Measurements from ENCODE around the gene OSBP2.
A peak's percentile ranks its signal among the peaks of the same experiment; 100 is the strongest.

Gene OSBP2

DNA sequence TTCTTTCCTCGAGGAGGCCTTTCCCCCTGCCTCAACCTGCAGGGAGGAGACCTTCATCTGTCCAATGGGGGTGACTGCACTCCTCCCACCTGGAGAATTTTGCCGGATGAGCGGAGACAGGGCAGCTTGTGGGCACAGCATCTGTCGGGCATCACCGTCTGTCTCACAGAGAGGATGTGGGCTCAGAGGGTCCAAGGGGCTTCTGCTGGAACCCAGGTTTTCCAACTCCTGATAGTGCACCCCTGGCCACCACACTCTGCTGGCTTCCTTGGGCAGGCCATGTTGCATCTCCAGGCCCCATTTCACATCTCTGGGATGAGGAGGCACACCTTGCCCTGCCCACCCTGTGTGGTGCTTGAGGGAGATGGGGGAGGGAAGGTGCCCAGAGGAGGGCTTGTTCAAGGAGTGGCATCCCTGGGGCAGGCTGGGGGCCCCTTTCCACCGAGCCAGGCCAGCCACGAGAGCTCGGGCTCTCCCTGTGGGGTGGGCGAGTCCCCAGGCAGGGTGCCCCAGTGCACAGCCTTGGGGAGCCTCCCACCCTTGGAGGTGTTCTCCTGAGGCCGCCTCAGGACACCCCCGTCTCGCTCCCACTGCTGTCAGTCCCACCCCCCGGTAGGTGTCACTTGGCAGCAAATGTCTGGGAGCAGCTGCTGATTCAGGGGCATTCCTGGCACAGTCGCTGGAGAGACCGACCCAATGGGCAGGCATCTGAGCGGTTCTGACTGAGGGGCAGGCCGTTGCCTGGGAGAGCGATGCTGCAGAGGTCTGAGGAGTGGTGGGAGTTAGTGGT lies 189.7 kb downstream of the OSBP2 start:
- DNase-seq: no peak

DNA sequence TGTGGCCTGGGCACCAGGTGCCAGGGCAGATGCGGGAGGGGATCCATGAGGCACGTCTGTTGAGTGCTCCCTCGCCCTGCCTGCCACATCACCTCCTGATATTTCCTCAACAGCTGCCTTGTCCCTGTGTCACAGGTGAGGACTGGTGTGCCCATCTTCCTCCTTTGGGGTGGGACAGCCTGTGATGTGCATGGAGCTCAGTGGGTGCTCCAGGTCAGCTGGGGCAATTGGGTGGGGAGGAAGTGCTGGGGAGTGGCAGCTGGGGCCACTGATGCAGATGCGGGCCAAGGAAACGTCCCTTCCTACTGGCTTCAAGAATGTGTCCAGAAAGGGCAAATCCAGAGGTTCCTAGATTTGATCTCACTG lies 190.3 kb downstream of the OSBP2 start:
- DNase-seq: no peak

DNA sequence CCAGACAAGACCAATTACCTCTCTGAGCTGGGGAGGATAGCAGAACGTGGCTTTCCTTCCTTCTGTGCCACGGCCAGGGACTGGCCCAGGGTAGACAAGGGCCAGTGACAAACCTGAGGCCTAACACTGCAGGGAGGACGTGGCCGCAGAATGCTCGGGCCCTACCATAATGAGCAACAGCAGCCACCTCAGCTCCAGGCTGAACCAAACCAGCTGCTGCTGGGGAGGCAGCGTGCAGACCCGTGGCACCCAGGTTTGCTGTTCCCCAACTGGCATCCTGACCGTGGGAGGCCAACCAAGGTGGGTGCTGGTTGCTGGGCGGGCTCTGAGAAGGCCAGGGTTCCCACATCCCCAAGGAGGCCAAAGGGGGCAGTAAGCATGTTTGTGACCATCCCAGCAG lies 190.9 kb downstream of the OSBP2 start:
- no peak for DNase-seq

DNA sequence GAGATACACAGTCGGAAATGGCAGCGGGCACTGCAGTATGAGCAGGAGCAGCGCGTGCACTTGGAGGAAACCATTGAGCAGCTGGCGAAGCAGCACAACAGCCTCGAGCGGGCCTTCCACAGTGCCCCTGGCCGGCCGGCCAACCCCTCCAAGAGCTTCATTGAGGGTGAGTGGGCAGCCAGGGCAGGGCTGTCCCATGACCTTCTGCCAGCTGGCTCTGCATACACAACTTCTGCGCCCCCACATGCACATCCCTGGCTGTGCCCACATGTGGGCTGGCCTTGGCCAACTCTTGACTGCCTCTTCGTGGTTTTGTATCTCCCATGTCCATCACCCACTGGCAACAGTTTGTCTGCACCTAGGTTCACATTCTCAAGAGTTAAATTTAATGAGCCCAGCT lies 192.8 kb downstream of the OSBP2 start:
- no peak for DNase-seq

DNA sequence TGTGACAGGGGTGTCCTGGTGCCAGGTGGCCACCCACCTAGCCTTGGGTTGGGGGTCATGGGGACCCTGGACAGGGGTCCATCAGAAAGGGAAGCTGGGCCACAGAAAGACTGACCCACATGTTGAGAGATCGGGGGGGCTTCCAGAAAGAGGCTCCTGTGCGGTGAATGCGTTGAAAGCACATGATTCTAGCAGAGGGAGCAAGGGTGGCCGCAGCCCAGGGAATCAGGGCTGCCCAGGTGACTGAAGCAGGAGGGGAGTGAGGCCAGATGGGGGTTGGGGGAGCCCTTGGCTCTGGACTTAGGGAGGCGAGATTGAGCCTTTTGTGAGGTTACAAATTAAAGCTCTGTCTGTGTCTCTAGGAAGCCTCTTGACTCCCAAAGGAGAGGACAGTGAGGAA lies 193.2 kb downstream of the OSBP2 start:
- no peak for DNase-seq

DNA sequence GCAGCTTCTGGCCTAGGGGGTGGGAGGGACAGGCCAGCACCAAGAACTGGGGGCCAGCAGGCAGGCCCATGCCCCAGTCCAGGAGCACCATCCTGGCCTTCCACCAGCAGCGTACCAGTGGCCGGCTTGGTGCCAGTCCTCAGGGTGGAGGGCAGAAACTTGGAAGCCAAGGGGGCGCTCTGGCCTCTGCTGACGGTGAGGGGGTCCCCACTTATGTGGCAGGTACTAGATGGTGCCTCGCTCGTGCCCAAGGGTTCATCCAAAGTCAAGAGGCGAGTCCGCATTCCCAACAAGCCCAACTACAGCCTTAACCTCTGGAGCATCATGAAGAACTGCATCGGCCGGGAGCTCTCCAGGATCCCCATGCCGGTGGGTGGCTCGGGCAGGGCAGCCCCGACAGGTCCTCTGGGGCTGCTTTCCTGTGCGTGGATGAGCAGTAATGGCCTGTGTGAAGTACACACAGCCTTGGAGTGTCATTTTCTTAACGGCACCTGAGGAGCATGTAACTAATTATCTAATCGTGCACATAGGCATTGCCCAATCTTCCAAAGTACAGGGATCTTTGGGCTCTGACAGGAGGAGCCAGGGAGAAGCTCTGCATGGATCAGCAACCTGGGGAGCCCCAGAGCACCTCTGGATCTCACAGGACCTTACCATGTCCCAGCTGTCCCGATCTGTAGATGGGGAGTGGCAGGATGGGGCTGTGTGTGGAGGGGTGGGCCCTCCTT lies 194.8 kb downstream of the OSBP2 start:
- no peak for DNase-seq

DNA sequence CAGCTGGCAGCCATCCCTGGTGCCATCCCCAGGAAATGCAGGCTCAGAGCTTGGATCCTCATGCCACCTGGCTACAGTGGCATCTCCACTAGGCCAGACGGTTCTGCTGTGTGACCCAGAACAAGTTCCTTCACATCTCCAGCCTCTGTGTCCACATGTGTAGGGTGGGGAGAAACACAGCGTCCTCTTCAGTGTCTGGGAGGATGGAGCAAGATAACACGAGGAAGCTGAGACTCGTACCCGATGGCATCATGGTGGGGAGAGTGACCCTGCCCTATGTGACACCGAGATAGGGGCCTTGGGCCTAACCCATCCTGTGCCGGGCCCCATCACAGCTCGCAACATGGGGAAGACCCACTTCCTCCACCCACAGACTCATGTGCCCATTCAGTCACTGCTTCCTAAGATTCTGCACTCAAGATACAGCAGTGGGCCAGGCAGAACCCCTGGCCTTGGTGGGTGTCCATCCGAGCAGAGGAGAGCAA lies 195.4 kb downstream of the OSBP2 start:
- no peak for DNase-seq

DNA sequence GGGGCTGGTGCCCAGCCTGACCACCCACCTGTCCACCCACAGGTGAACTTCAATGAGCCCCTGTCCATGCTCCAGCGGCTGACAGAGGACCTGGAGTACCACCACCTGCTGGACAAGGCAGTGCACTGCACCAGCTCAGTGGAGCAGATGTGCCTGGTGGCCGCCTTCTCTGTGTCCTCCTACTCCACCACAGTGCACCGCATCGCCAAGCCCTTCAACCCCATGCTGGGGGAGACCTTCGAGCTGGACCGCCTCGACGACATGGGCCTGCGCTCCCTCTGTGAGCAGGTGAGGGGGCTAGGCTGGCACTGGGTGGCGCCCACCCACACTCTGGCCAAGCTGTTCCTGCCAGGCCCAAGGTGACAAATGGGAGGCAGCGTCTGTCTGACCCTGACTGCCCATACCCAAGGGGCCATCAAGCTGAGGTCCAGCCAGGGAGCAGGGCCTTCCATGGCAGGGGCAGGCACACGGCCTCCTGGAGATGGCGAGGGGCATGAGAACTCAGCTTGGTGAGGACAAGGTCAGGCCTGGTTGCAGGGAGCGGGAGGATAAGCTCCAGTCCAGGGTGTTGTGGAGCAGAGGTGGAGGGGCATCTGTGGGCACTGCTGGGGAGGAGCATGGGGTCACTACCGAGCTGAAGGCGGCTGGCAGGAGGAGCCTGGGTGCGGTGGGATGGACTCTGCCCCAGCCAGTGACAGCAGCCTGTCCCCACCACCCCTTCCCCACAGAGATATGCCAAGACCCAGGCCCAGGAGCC lies 196.2 kb downstream of the OSBP2 start:
- DNase-seq: peak; percentile 10

DNA sequence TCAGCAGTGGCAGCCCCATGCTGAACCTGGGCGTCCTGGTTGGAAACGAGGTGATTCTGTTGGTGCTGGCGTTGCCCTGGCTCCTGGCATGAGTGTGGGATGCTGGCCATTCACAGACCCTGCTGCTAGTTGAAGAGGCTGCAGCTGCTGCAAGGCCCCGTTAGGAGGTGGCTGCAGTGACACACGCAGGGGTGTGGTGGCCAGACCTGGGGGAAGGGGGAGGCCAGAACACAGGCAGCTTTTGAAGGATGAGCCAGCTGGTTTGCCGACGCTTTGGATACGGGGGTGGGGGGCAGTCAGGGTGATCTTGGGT lies 196.7 kb downstream of the OSBP2 start:
- no peak for DNase-seq

DNA sequence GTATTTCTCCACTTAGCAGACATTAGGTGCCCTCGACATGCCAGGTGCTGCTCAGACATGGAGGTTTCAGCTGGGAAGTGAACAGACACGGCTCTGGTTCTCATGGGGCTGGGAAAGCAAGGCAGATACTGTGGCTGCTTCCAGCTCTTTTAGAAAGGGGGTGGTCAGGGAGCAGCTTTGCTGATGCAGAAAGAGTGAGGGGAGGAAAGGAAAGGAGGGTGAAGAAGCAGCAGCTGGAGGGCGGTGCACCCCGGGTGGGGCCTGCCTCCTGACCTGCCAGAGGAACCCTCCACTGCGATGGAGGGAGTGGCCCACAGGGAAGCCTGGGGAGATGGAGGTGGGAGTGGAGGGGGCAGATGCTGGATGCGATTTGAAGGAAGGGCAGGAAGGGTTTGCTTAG lies 197.1 kb downstream of the OSBP2 start:
- no peak for DNase-seq

DNA sequence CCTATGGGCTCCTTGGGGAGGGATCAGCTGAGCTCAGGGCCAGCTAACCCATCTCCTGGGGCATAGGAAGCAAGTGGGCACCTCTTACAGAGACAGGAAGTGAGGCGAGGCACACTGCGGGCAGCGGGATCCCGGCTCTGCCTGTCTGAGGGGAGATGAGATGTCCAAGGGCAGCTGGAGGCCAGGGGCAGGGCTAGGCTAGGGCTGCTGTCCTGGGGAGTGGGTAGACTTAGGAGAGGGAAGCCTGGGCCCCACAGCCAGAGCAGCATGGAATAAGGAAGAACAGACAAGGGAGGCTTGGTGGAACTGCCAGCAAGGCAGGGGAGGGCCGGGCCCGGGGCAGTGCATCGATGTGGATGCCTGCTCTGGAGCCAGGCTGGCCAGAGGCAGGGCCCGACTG lies 197.6 kb downstream of the OSBP2 start:
- DNase-seq: no peak

DNA sequence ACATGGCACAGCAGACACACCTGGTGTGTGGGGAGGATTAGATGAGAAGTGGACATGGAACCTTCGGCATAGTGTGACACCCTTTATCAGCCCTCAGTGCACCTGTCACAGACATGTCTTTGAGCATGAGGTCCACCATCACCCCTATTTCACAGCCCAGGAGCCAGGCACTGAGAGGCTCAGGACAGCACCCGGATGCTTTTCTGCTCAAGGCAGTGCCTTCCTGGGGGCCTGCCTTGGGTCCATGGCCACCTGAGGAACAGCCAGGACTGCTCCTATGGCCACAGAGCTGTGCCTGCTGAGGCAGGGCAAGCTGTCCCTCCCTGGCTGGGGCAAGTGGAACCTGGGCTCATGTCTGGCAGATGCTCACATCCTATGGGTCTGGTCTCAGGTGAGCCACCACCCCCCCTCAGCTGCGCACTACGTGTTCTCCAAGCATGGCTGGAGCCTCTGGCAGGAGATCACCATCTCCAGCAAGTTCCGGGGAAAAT lies 198.1 kb downstream of the OSBP2 start:
- no peak for DNase-seq

DNA sequence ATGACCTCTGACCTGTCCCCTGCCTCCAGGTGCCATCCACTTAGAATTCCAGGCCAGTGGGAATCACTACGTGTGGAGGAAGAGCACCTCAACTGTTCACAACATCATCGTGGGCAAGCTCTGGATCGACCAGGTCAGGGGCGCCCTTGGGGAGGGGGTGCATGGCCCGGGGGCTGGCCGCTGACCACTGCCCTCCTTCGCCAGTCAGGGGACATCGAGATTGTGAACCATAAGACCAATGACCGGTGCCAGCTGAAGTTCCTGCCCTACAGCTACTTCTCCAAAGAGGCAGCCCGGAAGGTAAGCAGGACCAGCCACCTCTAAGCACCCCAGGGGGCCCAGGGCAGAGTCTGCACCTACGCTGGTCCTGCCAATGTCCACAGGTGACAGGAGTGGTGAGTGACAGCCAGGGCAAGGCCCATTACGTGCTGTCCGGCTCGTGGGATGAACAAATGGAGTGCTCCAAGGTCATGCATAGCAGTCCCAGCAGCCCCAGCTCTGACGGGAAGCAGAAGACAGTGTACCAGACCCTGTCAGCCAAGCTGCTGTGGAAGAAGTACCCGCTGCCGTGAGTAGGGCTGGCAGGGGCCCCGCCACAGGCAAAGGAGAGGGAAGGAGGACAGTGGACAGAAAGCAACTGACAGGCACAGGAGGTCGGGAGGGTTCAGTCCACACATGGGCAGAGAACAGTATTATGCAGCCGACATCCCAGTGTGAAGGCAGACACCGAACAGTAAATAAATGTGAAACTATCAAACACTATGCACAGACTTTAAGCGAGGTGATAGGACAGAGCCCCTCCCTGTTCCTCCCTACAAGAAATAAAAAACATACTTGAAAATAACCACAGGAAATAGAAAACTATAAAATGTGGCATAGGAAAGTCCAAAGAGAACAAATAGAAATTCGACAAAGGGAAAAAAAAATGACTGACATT lies 199.0 kb downstream of the OSBP2 start:
- DNase-seq: no peak

DNA sequence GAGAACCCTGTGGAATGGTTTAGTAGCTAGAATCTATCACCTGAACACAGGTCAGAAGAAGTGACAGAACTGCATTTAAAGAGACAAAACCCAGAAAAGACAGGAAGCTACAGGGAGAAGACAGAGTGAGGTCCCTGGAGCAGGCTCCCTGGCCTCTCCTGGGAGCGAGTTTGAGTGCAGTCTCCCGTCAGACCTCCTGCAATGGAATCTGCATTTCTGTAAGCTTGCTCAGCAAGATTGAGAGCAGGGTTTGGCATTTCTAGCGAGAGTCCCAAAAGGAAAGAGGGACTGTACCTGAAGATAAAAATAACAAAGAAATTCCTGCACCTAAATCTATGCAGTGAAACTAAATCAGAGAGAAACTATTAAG lies 199.7 kb downstream of the OSBP2 start:
- DNase-seq: no peak

DNA sequence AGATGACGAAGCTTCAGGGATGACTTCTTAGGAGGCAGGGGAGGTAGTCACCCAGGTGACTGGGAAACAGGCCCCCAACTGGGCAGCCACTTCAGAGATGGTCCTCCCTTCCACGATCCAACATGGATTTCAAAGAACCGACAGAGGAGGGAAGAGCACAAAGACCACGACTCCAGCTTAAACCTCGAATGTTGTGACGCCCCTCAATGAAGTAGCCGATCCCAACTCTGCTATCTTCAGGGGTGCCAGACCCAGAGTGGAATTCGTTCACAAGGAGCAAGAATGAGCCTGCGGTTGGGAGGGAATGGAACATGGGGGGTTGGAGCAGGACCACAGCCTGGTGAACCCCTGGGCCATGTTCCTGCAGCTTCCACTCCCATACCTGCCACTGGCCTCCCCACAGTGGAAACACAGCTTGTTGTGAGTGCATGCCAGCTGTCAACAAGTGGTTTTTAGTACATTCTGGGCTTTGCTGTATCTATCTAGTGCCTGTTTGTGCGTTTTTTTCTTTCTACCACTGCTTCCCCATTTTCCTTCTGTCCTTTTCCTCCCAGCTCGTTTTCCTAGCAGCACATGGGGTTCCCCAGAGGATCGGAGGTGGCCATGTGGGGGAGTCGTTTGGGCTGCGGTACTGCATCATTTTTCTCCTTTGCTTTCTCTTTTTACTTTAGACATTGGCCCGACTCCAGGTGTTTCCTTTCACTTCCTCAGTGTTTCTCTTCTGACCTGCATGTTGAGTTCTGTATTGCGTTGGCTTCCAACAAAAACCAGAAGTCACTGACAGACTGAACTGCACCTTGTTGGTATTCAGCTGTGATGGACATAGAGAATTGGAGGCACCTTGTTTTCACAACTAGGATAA lies 208.1 kb downstream of the OSBP2 start:
- DNase-seq: no peak

DNA sequence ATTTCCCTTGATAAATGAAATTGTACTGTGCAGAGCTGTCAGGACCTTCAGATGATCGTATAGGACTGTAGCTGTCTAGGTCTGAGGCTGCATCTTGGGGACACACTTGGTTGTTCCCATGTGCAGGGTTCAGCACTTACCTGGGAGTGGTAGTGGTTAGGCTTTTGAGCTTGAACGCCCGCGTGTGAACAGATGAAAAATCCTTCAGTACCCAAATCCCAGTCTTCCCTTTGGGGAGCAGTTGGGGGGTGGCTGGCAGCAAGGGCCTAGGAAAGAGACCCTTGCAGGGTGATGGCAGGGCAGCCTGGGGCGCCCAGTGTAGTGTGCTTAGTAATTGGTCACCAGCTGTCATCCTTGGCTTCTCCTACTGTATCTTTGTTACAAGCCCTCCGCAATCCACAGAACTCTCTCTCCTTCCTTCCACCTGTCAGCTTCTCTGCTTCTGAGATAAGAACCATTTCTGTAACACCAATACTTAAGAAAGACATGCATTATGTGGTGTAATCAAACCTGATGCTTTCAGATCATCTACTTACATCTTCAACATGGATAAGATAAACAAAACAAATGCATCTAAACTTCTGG lies 209.3 kb downstream of the OSBP2 start:
- no peak for DNase-seq

DNA sequence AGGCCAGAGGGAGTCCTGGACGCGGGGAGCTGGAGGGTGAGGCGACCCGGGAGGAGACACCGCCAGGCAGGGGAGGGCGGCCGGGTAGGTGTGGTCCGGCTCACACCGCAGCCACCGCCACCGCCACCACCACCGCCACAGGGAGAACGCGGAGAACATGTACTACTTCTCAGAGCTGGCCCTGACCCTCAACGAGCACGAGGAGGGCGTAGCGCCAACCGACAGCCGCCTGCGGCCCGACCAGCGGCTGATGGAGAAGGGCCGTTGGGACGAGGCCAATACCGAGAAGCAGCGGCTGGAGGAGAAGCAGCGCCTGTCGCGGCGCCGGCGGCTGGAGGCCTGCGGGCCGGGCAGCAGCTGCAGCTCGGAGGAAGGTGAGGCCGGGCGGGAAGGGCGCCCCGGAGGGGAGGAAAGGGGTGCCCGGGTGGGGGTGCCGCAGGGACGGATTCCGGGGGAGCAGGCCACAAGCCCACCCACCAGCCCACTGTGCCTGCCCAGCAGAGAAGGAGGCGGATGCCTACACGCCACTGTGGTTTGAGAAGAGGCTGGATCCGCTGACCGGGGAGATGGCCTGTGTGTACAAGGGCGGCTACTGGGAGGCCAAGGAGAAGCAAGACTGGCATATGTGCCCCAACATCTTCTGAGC lies 211.1 kb downstream of the OSBP2 start:
- DNase-seq: no peak

DNA sequence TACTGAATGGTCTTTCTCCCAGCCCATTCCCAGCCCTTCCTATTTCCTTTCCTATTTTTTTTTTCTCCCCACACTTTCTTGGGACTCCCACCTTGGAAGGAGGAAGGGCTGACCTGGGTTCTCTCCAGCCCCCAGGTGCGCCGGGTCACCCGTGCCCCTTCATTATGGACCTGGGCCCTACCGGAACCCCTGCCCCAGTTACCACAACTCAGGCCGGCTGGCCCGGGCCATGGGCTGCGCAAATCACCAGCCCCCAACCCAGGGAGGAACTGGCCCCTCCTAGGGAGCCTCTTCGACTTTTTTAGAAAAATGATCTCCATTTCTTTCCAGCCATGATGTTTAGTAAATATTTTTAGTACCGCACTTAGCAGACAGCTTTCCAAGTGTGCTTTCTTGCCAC lies 211.7 kb downstream of the OSBP2 start:
- DNase-seq: no peak

DNA sequence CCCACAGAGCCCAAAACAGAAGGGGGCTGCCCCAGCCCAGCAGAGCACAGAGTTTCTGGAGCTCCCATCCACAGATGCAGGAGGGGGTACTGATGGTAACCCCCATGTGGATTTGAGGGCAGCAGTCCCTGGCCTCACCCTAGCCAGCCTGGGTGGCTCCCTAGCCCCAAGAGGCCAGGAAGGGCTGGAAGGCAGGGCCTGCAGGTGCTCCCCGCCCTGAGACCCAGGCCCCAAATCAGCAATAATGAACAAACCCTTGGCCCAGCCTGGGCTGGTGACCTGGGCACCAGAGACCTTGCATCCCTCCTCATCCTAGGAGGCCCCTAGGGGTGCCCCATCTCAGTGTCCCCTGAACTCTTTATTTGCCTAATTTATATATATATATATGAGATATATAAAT lies 212.3 kb downstream of the OSBP2 start:
- no peak for DNase-seq

DNA sequence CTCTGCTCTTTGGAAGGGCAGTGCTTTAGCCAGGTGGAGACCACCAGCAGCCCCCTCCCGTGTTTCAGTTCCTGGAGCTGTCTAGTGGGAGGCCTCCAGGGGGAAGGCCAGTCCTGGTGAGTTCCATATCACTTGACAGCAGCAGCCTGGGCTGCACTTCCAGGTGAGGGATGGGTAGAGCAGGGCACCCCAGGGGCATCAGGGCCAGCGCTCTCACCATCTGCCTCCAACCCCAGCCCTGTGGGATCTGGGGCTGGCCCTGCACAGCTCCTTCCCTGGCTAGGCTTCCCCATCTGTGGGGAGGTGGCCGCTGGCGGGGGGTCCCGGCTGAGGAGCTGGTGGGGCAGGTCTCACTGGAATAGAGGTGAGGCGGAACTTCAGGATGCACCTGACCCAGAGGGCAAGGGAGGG lies 213.4 kb downstream of the OSBP2 start:
- no peak for DNase-seq

DNA sequence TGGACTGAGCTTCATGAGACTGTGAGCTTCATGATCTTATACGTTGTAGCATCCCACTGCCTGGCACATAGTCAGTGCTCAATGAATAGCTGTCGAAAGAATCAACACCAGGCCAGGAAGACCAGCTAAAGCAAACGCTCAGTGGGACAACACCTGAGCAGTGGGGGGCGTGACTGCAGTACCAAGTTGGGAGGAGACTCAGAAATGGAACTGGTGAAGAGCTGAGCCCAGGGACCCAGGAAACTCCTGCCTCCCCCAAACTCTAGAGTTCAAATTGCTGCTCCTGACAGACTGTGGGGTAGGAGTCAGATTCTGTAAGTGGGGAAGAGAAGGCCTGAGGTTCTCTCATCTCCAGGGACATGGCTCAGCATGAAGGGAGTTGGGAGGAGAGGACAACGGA lies 214.6 kb downstream of the OSBP2 start:
- no peak for DNase-seq

Measured in fibroblast of upper back skin (primary cell).